ENCODE measurements around the gene SLC6A17. TPM values are rescaled to one million over a fixed set of nuclear protein-coding genes. Genes with fewer than 3 reads are reported as not detected.

SLC6A17 gene
- total RNA-seq, 1 donor from 2014 or later: 1.7 TPM

DNA sequence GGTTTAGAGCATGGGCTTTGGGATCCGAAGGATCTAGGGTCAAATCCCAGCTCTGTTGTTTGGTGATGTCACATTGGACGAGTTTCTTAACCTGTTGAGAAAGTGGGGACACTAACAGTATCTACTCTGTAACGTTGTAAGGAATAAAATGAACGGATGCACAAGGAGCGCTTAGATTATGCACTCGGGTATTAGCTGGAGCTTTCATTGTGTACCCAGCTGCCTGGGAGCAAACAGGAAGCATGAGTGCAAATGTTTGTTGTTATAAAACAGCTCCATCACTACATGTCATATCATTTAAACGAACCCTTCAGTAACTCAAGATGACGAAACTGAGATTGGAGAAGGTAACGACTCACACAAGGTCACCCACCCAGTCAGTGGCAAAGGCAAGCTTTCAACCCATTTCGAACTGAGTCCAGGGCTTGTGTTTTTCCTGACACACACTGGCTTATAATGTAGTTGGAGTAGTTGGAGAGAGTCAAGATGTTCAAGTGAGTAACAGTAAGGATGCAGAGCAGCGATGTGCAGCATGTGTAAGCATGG lies 16.2 kb upstream of the SLC6A17 start:
- H3K27me3 ChIP-seq: no peaks in the 10 kb centered on the region
- TF ChIP-seq, protein P1, sequence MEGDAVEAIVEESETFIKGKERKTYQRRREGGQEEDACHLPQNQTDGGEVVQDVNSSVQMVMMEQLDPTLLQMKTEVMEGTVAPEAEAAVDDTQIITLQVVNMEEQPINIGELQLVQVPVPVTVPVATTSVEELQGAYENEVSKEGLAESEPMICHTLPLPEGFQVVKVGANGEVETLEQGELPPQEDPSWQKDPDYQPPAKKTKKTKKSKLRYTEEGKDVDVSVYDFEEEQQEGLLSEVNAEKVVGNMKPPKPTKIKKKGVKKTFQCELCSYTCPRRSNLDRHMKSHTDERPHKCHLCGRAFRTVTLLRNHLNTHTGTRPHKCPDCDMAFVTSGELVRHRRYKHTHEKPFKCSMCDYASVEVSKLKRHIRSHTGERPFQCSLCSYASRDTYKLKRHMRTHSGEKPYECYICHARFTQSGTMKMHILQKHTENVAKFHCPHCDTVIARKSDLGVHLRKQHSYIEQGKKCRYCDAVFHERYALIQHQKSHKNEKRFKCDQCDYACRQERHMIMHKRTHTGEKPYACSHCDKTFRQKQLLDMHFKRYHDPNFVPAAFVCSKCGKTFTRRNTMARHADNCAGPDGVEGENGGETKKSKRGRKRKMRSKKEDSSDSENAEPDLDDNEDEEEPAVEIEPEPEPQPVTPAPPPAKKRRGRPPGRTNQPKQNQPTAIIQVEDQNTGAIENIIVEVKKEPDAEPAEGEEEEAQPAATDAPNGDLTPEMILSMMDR (IDR thresholded peaks at IDR 0.05): no peak
- TF ChIP-seq POLR2A (IDR thresholded peaks at IDR 0.05) (no peak), POLR2AphosphoS5 (IDR thresholded peaks at IDR 0.05; ENCODE audit: insufficient read depth in 1 of 2, low read depth in 1 of 2) (no peak)
- intact Hi-C loops (cut with DNase I): no loop called here

DNA sequence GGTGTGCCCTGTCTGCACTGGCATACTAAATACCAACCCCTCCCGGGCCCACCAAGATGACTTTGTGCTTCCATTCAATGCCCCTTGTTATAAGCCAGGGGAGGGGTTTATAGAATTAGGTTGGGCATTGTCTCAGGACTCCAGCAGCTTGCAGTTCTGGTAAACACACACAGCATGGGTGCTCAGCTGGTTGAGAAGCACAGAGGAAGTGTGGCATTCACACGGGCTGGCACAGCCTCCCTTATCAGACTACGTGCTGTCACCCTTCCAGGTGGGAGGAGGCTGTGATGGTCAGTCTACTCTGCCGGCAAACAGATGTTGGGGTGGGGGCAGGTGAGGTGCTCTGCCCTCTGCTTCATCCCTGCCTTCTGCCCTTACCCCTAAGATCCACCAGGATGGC lies 15.0 kb upstream of the SLC6A17 start:
- H3K9me3 ChIP-seq: no peaks in the 10 kb centered on the region
- H3K27me3 ChIP-seq: no peaks in the 10 kb centered on the region
- no peaks in the 10 kb centered on the region for H3K36me3 ChIP-seq
- DNase-seq (ENCODE audit: extremely low spot score in 2 of 2): no peak
- H3K4me3 ChIP-seq: no peak overlapping the region
- no peak overlapping the region for H3K27ac ChIP-seq
- H3K4me1 ChIP-seq: peaks cover 4% of the 10 kb centered on the region
- no peak for TF ChIP-seq POLR2AphosphoS5 (IDR thresholded peaks at IDR 0.05; ENCODE audit: insufficient read depth in 1 of 2, low read depth in 1 of 2)
- TF ChIP-seq POLR2A (IDR thresholded peaks at IDR 0.05): no peak
- TF ChIP-seq, protein P1 (IDR thresholded peaks at IDR 0.05): no peak
- intact Hi-C loops (cut with DNase I): no loop called here

More for the DNA sequence above, 16.2 kb upstream of the SLC6A17 start:
- no peaks in the 10 kb centered on the region for H3K9me3 ChIP-seq
- H3K27ac ChIP-seq: no peak overlapping the region
- DNase-seq (ENCODE audit: extremely low spot score in 2 of 2): no peak
- no peaks in the 10 kb centered on the region for H3K36me3 ChIP-seq
- H3K4me3 ChIP-seq: no peak overlapping the region
- H3K4me1 ChIP-seq: peaks cover 11% of the 10 kb centered on the region

DNA sequence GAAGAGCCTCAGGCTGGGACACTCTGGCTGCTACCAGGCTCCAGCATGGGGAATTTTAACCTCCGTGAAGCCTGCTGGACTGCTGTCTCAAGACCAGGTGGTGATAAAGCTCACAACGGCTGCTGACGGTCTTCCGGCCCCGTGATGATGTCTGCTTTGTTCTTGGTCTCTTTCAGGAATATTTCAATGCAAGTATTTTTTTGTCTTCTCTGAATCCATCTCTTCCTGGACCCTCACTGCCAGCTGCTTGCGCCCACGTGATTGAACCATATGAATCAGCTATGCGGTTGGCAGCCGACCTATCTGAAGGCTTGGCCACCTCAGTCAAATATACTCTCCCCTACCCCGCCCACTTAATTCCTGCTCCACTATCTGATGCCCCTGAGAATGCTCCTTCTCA lies 14.6 kb upstream of the SLC6A17 start:
- Histone ChIP-seq H3K27ac (no peak overlapping the region), H3K9me3 (no peaks in the 10 kb centered on the region), H3K4me1 (no peaks in the 10 kb centered on the region), H3K36me3 (no peaks in the 10 kb centered on the region), H3K4me3 (no peak overlapping the region), H3K27me3 (no peaks in the 10 kb centered on the region)
- TF ChIP-seq, protein P1 (IDR thresholded peaks at IDR 0.05): no peak
- TF ChIP-seq POLR2A (IDR thresholded peaks at IDR 0.05) (no peak), POLR2AphosphoS5 (IDR thresholded peaks at IDR 0.05; ENCODE audit: insufficient read depth in 1 of 2, low read depth in 1 of 2) (no peak)
- DNase-seq (ENCODE audit: extremely low spot score in 2 of 2): no peak
- intact Hi-C loops (cut with DNase I): no loop called here

DNA sequence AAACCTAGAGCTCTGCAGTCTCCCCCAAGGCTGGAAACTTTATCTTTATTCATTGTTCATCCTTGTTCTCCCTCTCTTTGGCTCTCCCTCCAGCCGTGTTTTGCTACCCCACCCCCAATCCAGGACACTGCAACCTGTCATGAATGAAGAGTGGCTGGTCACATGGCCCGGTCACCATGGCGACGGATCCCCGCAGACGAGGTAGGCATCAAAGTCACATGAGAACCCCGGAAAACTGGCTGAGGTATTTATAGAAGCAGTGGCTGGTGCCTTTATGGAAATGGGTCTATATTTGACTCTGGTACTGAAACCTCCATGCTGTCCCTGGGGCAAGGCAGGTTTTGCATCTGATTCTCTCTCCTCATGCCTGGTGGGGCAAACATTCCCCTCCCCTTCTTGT lies 13.4 kb upstream of the SLC6A17 start:
- no peaks in the 10 kb centered on the region for H3K36me3 ChIP-seq
- no peaks in the 10 kb centered on the region for H3K9me3 ChIP-seq
- no peak for DNase-seq (ENCODE audit: extremely low spot score in 2 of 2)
- no peaks in the 10 kb centered on the region for H3K4me1 ChIP-seq
- no peak overlapping the region for H3K4me3 ChIP-seq
- H3K27me3 ChIP-seq: no peaks in the 10 kb centered on the region
- H3K27ac ChIP-seq: no peak overlapping the region
- intact Hi-C loops (cut with DNase I): no loop called here
- TF ChIP-seq POLR2AphosphoS5 (IDR thresholded peaks at IDR 0.05; ENCODE audit: insufficient read depth in 1 of 2, low read depth in 1 of 2): no peak
- TF ChIP-seq POLR2A (IDR thresholded peaks at IDR 0.05): no peak
- TF ChIP-seq, protein P1 (IDR thresholded peaks at IDR 0.05): no peak

DNA sequence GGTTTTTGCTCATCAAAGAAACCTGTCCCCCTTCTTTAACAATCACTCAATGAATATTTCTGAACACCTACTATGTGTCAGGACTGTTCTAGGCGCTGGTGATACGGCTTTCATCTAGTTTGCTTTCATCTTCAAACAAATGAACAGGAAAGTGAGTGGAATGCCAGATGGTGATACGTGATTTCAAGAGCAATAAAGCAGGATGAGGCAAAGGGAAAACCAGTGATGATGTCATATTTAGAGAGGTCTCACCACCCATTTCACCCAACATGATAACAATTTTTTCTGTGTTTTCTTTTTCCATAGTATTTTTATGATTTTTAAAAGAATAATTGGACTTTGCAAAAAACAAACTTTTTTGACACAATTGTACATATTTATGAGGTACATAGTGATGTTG lies 11.3 kb upstream of the SLC6A17 start:
- no peaks in the 10 kb centered on the region for H3K27me3 ChIP-seq
- no peak for DNase-seq (ENCODE audit: extremely low spot score in 2 of 2)
- no peak overlapping the region for H3K27ac ChIP-seq
- intact Hi-C loops (cut with DNase I): no loop called here
- H3K4me3 ChIP-seq: no peak overlapping the region
- no peak for TF ChIP-seq POLR2AphosphoS5 (IDR thresholded peaks at IDR 0.05; ENCODE audit: insufficient read depth in 1 of 2, low read depth in 1 of 2)
- TF ChIP-seq POLR2A (IDR thresholded peaks at IDR 0.05): no peak
- TF ChIP-seq, protein P1 (IDR thresholded peaks at IDR 0.05): no peak
- no peaks in the 10 kb centered on the region for H3K4me1 ChIP-seq
- no peaks in the 10 kb centered on the region for H3K36me3 ChIP-seq
- H3K9me3 ChIP-seq: no peaks in the 10 kb centered on the region
